Measurements from ENCODE around the gene ATP2A1.
A peak's percentile ranks its signal among the peaks of the same experiment; 100 is the strongest.

The ATP2A1 gene

DNA sequence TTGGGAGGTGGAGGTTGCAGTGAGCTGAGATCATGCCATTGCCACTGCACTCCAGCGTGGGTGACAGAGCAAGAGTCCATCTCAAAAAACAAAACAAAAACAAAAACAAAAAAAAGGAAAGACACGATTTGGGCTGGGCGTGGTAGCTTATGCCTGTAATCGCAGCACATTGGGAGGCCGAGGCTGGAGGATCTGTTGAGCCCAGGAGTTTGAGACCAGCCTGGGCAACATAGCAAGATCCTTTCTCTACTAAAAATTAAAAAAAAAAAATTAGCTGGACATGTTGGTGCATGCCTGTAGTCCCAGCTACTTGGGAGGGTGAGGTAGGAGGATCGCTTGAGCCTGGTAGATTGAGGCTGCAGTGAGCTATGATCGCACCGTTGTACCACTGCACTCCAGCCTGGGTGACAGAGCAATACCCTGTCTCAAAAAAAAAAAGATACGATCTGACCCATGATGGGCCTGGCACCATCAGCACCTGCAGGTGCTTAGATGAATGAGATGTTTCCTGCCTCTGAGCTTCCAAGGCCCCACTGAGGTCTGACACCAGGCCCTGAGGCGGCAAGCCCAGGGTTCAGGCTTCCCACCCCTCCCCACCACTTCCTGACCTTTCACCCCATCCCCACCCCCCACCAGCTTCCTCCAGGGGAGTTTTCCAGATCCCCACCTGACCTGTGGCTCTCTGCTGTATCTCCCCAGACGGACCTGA is 21.7 kb downstream of the ATP2A1 start:
- H3K27ac ChIP-seq (ENCODE audit: low read depth, low read length), result no peak overlapping the region
- H3K9ac ChIP-seq (ENCODE audit: low read length), result no peak overlapping the region
- H3K4me3 ChIP-seq (ENCODE audit: low read depth, low read length), result no peak overlapping the region
- no peaks in the 10 kb centered on the region for H3K27me3 ChIP-seq (ENCODE audit: control insufficient read depth, insufficient read depth, low read length)
- no peaks in the 10 kb centered on the region for H3K9me3 ChIP-seq (ENCODE audit: control insufficient read depth, insufficient read depth, low read depth, low read length)
- no peaks in the 10 kb centered on the region for H3K4me1 ChIP-seq (ENCODE audit: control insufficient read depth, insufficient read depth, low read length)
- no peaks in the 10 kb centered on the region; the same call in 1 of the 2 replicates for H3K36me3 ChIP-seq (ENCODE audit: control insufficient read depth, insufficient read depth, low read length)

DNA sequence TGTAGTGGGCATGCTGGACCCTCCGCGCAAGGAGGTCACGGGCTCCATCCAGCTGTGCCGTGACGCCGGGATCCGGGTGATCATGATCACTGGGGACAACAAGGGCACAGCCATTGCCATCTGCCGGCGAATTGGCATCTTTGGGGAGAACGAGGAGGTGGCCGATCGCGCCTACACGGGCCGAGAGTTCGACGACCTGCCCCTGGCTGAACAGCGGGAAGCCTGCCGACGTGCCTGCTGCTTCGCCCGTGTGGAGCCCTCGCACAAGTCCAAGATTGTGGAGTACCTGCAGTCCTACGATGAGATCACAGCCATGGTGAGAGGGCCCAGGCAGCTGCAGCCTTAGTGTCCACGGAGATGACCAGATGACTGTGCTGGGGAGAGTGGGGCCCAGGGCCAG is 22.3 kb downstream of the ATP2A1 start:
- H3K27ac ChIP-seq (ENCODE audit: low read depth, low read length), result no peak overlapping the region
- H3K36me3 ChIP-seq (ENCODE audit: control insufficient read depth, insufficient read depth, low read length), result no peaks in the 10 kb centered on the region; the same call in 1 of the 2 replicates

DNA sequence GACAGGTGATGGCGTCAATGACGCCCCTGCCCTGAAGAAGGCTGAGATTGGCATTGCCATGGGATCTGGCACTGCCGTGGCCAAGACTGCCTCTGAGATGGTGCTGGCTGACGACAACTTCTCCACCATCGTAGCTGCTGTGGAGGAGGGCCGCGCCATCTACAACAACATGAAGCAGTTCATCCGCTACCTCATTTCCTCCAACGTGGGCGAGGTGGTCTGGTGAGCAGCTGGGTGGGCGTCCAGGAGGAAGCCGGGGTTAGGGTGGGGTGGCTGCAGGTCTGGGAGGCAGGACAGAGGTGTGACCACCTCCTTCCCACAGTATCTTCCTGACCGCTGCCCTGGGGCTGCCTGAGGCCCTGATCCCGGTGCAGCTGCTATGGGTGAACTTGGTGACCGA is 23.6 kb downstream of the ATP2A1 start:
- H3K4me3 ChIP-seq (ENCODE audit: low read depth, low read length), result no peak overlapping the region
- H3K4me1 ChIP-seq (ENCODE audit: control insufficient read depth, insufficient read depth, low read length), result no peaks in the 10 kb centered on the region
- no peak overlapping the region for H3K9ac ChIP-seq (ENCODE audit: low read length)
- no peaks in the 10 kb centered on the region for H3K27me3 ChIP-seq (ENCODE audit: control insufficient read depth, insufficient read depth, low read length)
- no peaks in the 10 kb centered on the region; the same call in 1 of the 2 replicates for H3K36me3 ChIP-seq (ENCODE audit: control insufficient read depth, insufficient read depth, low read length)
- H3K27ac ChIP-seq (ENCODE audit: low read depth, low read length), result no peak overlapping the region
- H3K9me3 ChIP-seq (ENCODE audit: control insufficient read depth, insufficient read depth, low read depth, low read length), result no peaks in the 10 kb centered on the region

More for the DNA sequence above, 22.3 kb downstream of the ATP2A1 start:
- Histone ChIP-seq H3K4me3 (ENCODE audit: low read depth, low read length) (no peak overlapping the region), H3K9me3 (ENCODE audit: control insufficient read depth, insufficient read depth, low read depth, low read length) (no peaks in the 10 kb centered on the region), H3K4me1 (ENCODE audit: control insufficient read depth, insufficient read depth, low read length) (no peaks in the 10 kb centered on the region), H3K27me3 (ENCODE audit: control insufficient read depth, insufficient read depth, low read length) (no peaks in the 10 kb centered on the region), H3K9ac (ENCODE audit: low read length) (peak overlapping the region; percentile 12)

DNA sequence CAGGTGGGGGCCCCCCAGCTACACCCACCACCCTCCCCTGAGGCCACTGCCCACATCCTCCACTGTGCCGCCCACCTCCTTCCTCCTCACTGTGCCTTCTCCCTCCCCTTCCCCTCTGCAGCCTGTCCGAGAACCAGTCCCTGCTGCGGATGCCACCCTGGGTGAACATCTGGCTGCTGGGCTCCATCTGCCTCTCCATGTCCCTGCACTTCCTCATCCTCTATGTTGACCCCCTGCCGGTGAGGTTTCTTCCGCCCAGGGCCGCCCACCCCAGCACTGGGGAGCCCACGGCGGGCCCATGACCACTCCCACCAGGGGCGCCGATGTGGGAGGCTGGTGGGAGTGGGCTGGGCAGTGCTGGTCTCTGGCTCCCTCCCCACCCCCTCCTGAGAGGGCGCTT is 24.6 kb downstream of the ATP2A1 start:
- no peaks in the 10 kb centered on the region for H3K9me3 ChIP-seq (ENCODE audit: control insufficient read depth, insufficient read depth, low read depth, low read length)
- no peaks in the 10 kb centered on the region for H3K4me1 ChIP-seq (ENCODE audit: control insufficient read depth, insufficient read depth, low read length)
- H3K4me3 ChIP-seq (ENCODE audit: low read depth, low read length), result no peak overlapping the region
- no peaks in the 10 kb centered on the region; the same call in 1 of the 2 replicates for H3K36me3 ChIP-seq (ENCODE audit: control insufficient read depth, insufficient read depth, low read length)
- no peak overlapping the region for H3K27ac ChIP-seq (ENCODE audit: low read depth, low read length)
- no peak overlapping the region for H3K9ac ChIP-seq (ENCODE audit: low read length)
- H3K27me3 ChIP-seq (ENCODE audit: control insufficient read depth, insufficient read depth, low read length), result no peaks in the 10 kb centered on the region

DNA sequence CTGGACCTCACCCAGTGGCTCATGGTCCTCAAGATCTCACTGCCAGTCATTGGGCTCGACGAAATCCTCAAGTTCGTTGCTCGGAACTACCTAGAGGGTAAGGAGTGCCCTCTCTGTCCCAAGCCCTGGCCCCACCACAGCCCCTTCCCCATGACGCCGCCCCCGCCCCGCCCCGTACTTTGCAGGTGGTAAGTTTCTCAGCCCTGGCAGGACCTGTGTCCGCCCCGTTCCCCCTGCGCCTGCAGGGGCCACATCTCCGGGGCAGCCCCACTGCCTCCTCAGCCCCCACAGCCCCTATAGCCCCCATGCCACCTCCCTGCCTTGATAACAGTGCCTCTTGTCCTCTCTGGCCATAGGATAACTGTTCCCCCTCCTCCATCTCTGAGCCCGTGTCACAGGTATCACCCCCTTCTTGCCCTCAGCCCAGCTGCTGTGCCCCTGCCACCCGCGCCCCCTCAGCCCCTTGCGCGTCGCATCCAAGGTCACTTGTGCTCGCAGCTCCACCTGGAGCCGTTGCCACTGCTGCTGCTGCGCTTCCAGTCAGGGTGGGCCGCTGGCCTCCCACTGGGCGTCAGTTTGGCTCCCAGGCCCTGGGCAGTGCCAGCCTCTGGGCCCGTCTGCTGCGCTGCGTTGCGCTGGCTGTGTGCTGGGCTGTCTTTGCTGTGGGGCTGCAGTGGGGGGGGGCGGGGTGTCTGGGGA is 25.2 kb downstream of the ATP2A1 start:
- Histone ChIP-seq H3K27ac (ENCODE audit: low read depth, low read length) (no peak overlapping the region), H3K9ac (ENCODE audit: low read length) (no peak overlapping the region), H3K9me3 (ENCODE audit: control insufficient read depth, insufficient read depth, low read depth, low read length) (no peaks in the 10 kb centered on the region), H3K27me3 (ENCODE audit: control insufficient read depth, insufficient read depth, low read length) (no peaks in the 10 kb centered on the region), H3K36me3 (ENCODE audit: control insufficient read depth, insufficient read depth, low read length) (peaks cover 3% of the 10 kb centered on the region), H3K4me3 (ENCODE audit: low read depth, low read length) (no peak overlapping the region), H3K4me1 (ENCODE audit: control insufficient read depth, insufficient read depth, low read length) (no peaks in the 10 kb centered on the region)

DNA sequence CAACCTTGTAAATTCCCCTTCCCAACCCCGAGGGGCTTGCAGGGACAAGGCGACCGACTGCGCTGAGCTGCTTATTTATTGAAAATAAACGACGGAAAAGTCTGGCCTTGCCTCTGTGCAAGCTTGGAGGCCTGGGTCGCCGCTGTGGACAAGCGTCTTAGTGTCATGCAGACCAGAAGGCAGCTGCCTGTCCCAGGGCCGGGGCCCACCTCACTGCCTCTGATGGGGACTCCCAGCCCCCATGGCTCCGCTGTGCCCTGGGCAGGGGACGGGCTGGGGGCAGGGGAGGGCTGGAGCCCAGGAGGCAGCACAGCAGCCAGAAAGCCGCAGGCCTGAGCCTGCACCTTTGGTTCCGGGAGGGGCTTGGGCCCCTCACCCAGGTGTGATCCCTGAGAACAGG is 26.1 kb downstream of the ATP2A1 start:
- Histone ChIP-seq H3K27ac (ENCODE audit: low read depth, low read length) (no peak overlapping the region), H3K9ac (ENCODE audit: low read length) (no peak overlapping the region), H3K4me1 (ENCODE audit: control insufficient read depth, insufficient read depth, low read length) (no peaks in the 10 kb centered on the region), H3K36me3 (ENCODE audit: control insufficient read depth, insufficient read depth, low read length) (peaks cover 6% of the 10 kb centered on the region), H3K4me3 (ENCODE audit: low read depth, low read length) (no peak overlapping the region), H3K27me3 (ENCODE audit: control insufficient read depth, insufficient read depth, low read length) (no peaks in the 10 kb centered on the region), H3K9me3 (ENCODE audit: control insufficient read depth, insufficient read depth, low read depth, low read length) (no peaks in the 10 kb centered on the region)

DNA sequence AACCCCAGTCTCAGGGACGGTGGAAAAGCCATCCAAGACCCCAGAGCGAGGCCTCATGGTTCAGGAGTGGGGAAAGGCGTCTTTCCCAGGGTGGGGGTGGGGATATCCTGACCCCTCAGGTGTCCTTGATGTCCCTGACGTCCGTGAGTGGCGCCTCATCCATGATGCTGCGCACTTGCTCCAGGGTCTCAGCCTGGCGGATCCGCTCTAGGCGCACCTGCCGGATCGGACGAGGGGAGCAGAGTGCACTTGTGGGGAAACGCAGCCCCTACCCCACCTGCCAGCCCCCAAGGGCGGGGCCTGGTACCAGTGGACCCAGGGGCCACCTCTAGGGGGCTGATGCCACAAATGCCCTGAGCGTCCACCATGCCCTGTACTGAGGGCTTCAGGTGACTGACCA is 26.5 kb downstream of the ATP2A1 start:
- no peaks in the 10 kb centered on the region for H3K4me1 ChIP-seq (ENCODE audit: control insufficient read depth, insufficient read depth, low read length)
- no peaks in the 10 kb centered on the region for H3K9me3 ChIP-seq (ENCODE audit: control insufficient read depth, insufficient read depth, low read depth, low read length)
- no peak overlapping the region for H3K27ac ChIP-seq (ENCODE audit: low read depth, low read length)
- H3K27me3 ChIP-seq (ENCODE audit: control insufficient read depth, insufficient read depth, low read length), result no peaks in the 10 kb centered on the region
- H3K4me3 ChIP-seq (ENCODE audit: low read depth, low read length), result no peak overlapping the region
- H3K36me3 ChIP-seq (ENCODE audit: control insufficient read depth, insufficient read depth, low read length), result peaks cover 6% of the 10 kb centered on the region
- H3K9ac ChIP-seq (ENCODE audit: low read length), result no peak overlapping the region

DNA sequence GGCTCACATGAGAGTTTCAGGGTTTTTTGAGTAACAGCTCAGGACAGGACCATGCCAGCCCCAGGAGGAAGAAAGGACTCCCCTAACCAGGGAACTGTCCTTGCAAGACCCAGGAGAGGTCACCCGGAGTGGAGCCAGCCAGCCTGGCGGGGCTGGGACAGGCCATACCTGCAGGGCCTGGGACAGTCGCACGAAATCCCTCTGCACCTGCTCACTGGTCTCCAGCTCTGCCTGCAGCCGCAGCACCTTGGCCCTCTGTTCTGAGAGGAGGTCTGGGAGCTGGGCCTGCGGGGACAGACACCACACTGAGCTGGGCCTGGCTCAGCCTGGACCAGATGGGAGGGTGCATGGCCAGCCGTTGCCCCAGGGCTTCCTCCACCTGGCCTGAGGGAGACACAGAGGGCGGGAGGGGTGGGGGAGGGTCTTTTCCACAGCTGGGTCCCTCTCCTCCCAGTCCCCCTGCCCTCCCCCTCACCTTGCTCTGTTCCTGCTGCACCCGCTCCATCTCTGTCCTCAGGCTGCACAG is 27.0 kb downstream of the ATP2A1 start:
- H3K9me3 ChIP-seq (ENCODE audit: control insufficient read depth, insufficient read depth, low read depth, low read length), result no peaks in the 10 kb centered on the region
- H3K4me1 ChIP-seq (ENCODE audit: control insufficient read depth, insufficient read depth, low read length), result no peaks in the 10 kb centered on the region
- no peak overlapping the region for H3K4me3 ChIP-seq (ENCODE audit: low read depth, low read length)
- H3K36me3 ChIP-seq (ENCODE audit: control insufficient read depth, insufficient read depth, low read length), result peaks cover 6% of the 10 kb centered on the region
- no peak overlapping the region for H3K9ac ChIP-seq (ENCODE audit: low read length)
- no peak overlapping the region for H3K27ac ChIP-seq (ENCODE audit: low read depth, low read length)
- H3K27me3 ChIP-seq (ENCODE audit: control insufficient read depth, insufficient read depth, low read length), result no peaks in the 10 kb centered on the region

DNA sequence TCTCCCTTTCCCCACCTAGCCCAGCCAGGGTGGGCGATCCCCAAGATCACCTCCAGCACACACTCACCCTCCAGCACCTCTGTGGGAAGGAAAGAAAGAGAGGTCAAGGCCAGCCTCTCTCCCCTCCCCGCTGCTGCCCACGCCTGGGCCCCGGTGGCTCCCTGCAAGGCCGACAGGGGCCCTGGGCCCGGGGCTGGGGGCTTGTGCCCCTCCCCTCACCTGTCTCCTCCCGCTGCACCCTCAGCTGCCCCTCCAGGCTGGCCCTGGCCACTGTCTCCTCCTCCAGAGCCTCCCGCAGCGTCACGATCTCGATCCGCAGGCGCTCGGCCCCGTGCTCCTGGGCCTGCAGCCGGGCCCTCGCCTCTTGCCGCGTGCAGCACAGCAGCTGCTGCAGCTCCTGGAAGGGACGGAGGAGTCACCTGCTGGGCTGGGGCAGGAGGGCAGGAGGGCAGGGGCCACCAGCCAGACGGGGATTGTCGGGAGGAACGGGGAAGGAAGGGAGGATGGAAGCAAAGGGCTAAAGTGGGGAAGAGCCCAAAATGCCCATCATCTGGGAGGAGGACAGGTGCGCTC is 27.6 kb downstream of the ATP2A1 start:
- no peaks in the 10 kb centered on the region for H3K4me1 ChIP-seq (ENCODE audit: control insufficient read depth, insufficient read depth, low read length)
- H3K27ac ChIP-seq (ENCODE audit: low read depth, low read length), result no peak overlapping the region
- no peak overlapping the region for H3K4me3 ChIP-seq (ENCODE audit: low read depth, low read length)
- no peaks in the 10 kb centered on the region for H3K9me3 ChIP-seq (ENCODE audit: control insufficient read depth, insufficient read depth, low read depth, low read length)
- H3K27me3 ChIP-seq (ENCODE audit: control insufficient read depth, insufficient read depth, low read length), result no peaks in the 10 kb centered on the region
- H3K36me3 ChIP-seq (ENCODE audit: control insufficient read depth, insufficient read depth, low read length), result peaks cover 10% of the 10 kb centered on the region
- H3K9ac ChIP-seq (ENCODE audit: low read length), result no peak overlapping the region

DNA sequence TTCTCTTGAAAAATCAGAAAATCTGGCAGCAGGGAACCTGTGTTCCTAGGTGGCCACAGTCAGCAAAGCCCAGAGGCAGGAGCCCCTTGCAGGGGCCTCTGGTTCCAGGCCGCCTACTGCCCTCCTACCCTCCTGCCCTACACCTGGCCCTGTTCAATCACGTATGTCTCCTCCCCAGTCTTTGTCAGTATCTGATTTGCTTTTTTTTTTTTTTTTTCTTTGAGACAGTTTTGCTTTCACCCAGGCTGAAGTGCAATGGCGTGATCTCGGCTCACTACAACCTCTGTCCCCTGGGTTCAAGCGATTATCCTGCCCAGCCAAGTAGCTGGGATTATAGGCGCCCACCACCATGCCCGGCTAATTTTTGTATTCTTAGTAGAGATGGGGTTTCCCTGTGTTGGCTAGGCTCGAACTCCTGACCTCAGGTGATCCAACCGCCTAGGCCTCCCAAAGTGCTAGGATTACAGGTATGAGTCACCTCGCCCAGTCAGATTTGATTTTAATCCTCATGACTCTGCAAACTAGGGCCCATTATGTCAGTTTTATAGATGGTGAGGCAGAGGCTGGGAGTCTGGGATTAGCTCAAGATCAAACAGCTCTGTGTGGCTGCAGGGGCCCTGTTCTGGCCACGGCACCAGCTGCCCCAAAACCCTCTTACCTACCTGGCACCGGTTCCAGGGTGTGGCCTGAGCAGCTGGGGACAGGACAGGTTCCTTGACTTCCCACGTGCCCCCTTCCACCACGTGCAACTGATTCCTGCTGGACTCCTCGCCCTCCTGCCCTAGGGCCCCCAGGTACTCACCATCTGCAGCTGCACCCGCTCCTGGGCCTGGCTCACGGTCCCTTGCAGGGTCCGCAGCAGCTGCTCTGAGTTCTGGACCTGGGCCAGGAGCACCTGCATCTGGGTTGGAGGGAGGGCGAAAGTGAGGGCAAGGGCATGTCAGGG is 32.1 kb downstream of the ATP2A1 start:
- Histone ChIP-seq H3K4me3 (ENCODE audit: low read depth, low read length) (no peak overlapping the region), H3K36me3 (ENCODE audit: control insufficient read depth, insufficient read depth, low read length) (peaks cover 21% of the 10 kb centered on the region), H3K4me1 (ENCODE audit: control insufficient read depth, insufficient read depth, low read length) (no peaks in the 10 kb centered on the region), H3K9ac (ENCODE audit: low read length) (no peak overlapping the region), H3K27me3 (ENCODE audit: control insufficient read depth, insufficient read depth, low read length) (no peaks in the 10 kb centered on the region), H3K27ac (ENCODE audit: low read depth, low read length) (no peak overlapping the region), H3K9me3 (ENCODE audit: control insufficient read depth, insufficient read depth, low read depth, low read length) (no peaks in the 10 kb centered on the region)

Measured in HUES6 (cell line).